ENCODE data around the gene GPRC5B.

Gene GPRC5B

DNA sequence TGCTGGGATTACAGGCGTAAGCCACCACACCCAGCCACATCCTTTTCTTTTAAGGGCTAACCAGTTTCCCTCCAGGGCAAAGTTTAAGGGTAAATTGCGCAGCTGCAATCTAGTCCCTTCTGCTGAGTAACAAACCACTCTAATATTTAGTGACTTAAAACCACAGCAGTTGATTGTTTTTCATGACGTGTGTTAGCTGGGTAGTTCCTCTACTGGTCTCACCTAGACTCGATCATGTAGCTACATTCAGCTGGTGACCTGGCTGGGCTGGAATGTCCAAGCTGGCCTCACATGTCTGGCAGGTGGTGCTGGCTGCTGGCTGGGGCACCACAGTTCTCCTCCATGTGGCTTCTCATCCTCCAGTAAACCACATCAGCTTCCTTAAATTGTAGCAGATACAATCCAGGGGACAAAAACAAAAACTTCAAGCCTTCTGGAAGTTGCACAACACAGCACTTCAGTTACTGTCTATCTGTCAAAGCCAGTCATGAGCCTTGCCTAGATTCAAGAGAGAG lies 75.5 kb downstream of the GPRC5B start:
- DNase-seq, result no peak

DNA sequence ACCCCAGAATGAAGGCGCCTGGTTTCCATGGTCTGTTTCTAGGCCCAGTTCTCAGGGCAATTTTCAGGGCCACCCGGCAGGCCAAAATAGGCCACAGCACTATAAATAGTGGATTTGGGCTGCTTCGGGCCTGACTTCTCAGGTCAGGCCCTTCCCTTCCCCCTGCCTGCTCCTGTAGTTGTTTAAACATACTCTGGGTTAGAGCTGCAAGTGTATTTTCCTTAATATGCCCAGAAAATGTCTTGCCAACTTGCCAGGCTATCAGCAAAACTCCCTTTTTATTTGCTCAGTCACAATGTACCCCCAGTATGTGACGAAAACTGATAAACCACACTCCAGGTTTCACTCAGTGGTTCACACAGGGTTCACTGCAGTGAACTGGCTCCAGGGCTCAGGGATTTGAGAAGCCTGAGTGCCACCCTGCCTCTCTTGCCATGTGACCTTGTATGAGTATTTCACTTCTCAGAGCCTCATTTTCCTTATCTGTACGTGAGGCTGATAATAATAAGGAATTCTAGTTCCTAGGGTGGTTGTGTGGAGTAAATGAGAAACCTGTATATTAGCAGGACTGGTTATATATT lies 76.5 kb downstream of the GPRC5B start:
- no peak for DNase-seq

Measured in NCI-H187 treated with DMSO at 0.1 percent for 48 hours (cell line).